ENCODE results near the gene DCAF11.
A peak's percentile ranks its signal among the peaks of the same experiment; 100 is the strongest.

Gene DCAF11

DNA sequence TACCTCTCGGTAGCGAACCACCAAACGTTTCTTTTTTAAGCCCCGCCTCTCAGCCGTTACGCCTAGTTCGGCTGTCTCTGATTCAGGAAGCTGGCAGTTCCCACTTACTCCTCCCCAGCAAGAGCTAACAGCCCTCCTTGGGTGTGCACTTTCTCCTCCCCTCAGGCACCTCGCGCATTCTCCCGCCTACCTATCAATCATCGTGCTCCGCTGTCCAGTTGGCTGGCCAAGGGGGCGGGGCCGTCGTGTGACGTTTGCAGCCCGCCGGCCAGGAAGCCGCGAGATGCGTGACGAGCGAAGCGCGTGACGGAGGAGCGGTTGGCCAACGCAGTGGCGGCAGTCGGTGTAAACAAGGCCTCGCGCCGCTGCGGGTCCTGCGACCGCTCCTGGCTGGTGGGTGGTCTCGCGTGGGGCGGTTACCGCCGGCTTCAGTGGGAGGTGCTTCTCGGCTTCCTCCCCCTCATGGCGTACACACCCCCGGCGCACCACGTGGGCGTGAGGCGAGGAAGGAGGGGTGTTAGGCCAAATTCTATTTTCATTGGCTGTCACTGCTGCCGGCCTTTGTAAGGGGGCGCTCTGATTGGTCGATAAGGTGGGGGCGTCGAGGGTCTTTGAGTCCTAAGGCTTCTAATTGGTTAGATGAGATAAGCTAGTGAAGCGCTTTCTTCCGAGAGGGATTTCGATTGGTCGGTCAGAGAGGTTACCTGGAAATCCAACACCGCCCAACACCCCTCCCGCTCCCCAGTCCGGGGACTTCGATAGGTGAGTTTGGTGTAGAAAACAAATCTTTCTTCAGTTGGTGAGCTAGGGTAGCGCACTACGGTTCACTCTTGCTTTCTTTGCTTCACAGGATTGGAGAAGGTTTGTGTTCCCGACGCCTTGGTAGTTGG, at the start of gene DCAF11, which contains the start of gene NRL:
DCAF11 (plus strand) TSS at position 246 of the 890 bp plus-strand sequence. CDS start 818 bp downstream, outside the sequence.
NRL (minus strand) TSS at position 418 of the 890 bp plus-strand sequence. CDS start 32,101 bp downstream, outside the sequence.
- DNase-seq, result peak; percentile 81

DNA sequence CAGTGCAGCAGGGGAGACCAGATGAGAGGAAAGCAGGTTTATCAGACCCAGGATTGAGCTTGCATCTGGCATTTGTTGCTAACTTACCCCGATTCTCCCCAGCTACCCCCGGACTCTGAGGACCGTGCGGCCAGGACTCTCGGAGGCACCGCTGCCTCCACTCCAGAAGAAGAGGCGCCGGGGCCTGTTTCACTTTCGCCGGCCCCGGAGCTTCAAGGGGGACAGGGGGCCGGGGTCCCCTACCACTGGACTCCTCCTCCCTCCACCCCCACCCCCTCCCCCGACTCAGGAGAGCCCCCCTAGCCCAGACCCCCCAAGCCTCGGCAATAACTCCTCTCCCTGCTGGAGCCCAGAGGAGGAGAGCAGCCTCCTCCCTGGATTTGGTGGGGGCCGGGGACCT, 49.7 kb upstream of the DCAF11 start:
- no peak for DNase-seq

DNA sequence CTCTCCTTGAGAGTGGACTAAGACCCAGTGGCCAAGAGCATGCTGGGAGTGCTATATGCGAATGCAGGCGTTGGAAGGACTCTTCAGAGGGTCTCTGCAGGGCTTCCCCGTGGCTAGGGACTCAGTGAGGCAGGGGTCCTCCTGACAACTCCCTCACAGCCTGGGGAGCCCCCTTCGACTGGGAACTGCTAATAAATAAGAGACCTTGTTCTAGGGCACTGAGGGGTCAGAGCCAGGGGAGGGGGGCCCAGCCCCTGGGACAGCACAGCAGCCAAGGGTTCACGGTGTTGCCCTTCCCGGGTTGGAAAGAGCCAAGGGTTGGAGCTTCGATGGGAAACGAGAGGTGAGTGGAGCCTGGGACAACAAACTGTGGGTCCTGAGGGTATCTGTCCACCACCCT, 49.2 kb upstream of the DCAF11 start:
- no peak for DNase-seq

- no peak for DNase-seq
Measured at GRCh38 chr14:24066496-24067132, 48.0 kb upstream of the DCAF11 start.

GRCh38 chr14:24067133-24068082, 47.2 kb upstream of the DCAF11 start:
- DNase-seq, result no peak

DNA sequence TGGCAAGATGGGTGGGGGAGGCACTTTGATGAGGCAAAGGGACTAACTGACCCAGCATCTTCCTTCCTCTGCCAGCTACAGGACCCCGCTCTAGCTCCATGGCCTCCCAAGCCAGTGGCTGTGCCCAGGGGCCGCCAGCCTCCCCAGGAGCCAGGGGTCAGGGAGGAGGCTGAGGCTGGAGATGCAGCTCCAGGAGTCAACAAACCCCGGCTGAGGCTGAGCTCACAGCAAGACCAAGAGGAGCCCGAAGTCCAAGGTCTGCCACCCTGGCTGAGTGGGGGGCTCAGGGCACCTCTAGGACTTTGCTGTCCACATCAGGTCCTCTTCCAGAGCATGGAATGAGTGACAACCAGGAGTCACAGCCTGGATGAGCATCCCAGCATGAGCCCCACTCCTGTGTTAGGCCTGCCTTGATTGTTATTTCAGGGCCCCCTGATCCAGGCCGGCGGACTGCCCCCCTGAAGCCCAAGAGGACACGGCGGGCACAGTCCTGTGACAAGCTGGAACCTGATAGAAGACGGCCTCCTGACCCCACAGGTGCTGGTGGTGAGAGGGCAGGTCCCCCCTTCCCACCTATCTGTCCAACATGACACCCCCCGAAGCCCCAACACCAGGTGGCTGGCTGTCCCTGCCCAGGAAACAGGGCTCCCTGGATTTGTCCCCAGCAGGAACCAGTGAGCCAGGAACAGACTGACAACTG, 45.7 kb upstream of the DCAF11 start:
- DNase-seq, result no peak

GRCh38 chr14:24069411-24069735, 45.2 kb upstream of the DCAF11 start:
- DNase-seq, result no peak

DNA sequence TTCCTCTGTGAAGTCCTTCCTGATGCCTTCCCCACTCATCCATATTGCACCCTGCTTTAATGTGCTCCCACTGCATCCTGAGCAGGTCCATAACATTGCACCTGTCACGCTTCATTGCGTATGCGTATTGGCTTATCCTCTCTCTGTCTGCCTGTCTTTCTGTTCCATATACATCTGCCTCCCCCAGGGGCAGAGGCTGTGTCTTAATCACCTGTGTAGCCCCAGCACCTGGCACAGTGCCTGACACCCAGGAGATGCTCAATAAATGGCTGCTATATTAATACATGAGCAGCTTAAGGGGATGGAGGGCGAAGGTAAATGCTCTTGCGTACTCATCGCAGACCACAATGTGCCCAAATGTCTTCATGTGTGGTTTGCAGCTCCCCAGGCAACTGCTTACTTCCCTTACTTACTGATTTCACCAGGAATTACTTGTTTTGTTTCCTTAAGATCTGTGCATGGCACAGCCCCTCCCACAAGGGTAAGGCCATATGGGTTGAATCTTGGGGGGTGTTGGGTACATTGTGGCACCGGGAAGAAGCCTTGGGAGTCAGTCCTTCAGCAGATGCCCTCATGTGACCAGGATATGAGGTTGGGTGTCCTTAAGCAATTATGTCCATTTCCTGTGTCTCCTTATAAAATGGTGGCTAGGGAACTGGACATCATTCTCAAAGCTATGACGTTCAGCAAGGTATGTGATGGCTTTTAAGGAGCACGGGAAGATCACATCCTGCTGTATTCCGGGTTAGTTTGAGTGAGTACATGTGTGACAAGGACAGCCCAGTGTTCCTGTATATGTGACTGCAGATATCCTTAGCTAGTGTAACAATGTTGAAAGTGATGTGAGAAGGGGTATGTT, 44.1 kb upstream of the DCAF11 start:
- no peak for DNase-seq

DNA sequence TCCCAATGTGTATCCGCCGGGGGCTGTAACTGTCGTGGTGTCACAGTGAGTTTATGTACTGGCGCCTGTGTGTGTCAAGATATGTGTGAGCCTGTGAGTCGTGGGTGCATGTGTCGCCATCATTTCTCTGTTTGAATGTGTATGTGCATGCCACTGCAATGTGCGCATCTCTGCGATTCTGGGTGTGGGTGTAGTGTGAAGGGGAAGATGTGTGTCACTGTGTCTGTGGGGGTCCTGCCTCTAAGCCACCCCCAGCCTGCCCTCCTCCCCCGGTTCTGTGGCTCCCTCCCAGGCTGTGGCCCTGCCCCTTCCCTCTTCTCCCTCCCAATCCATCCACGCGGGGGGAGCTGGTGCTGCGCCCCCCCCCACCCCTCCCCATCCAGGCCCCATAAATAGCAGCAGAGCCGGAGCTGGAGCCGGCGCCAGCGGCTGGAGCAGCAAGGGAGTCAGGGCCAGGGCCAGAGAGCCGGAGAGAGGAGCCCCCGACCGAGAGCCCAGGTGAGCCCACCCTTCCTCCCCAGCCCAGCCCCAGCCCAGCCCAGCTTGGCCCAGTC, 43.4 kb upstream of the DCAF11 start, which contains the start of gene CPNE6:
CPNE6 (plus strand) TSS at position 419 of the 554 bp plus-strand sequence. CDS start 1,375 bp downstream, outside the sequence.
- no peak for DNase-seq

DNA sequence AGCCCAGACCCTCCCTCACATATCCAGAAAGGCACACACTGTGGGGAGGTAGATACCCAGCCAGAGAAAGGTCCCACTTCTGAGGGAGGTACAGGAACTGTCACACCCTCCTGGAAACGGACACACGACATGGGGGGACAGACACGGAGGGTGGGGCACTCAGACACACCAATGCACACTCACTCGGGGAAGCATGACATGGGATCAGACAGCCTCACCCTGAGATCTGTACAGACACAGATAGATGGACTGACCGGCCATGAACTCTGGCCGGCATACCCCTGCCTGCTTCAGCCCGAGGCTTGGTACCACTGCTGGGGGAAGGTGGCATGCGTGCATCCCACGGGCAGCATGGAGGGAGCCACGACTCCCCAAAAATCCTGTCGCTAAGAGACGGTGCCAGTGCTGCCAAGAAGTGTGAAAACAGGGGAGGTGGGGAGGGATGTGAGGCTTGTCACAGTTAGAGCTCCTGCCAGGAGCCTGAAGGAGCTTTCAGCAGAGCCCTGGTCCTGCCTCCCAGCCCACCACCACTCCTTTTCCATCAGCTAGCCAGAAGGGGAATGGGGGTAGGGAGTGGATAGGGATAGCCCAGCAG, 42.6 kb upstream of the DCAF11 start:
- DNase-seq, result no peak

DNA sequence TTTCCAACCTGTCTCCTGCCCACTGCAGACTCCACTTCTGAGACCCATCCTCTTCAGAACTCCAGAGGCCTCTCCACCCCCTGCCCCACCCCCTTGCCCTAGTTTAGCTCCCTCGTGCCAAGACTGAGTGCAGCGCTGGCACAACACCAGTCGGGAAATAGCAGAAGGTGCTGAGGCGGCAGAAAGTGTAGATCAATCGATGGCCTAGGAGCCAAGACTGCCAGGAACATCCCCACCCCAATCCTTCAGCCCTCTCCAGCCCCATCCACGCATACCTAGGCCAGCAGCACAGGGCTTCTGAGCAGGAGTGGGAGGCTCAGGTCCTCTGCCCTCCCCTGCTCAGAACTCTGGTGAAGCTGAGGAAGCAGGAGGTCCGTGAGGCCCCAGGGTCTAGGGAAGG, 42.1 kb upstream of the DCAF11 start:
- DNase-seq, result no peak

- DNase-seq, result no peak
Measured at GRCh38 chr14:24072881-24073877, 41.4 kb upstream of the DCAF11 start.

GRCh38 chr14:24074625-24075484, 39.7 kb upstream of the DCAF11 start:
- DNase-seq, result no peak

DNA sequence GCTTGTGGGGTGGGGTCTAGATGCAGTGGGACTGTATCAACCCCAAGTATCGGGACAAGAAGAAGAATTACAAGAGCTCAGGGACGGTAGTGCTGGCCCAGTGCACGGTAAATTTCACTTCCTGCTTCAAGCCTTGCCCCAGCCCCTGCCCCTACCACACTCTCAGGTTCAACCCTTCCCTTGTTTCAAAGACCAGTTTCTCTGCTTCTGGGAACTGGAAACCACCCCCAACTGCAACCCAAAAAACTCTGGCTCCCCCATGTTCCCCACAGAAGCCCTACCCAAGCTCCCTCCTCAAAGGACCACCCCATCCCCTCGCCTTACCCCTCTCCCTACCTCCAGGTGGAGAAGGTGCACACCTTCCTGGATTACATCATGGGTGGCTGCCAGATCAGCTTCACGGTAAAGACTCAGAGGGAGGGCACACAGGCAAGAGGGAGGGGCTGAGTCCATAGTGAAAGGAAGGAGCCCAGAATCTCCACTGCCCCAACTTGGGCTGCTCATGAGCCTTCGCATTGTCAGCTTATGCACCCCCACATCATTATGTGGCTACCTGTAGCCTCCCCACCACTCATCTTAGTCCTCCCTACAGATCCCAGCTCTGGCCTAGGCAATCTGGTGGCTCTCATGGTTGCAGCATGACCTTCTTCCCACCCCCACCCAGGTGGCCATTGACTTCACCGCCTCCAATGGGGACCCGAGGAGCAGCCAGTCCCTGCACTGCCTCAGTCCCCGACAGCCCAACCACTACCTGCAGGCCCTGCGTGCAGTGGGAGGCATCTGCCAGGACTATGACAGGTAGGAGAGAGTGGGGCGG, 38.9 kb upstream of the DCAF11 start:
- DNase-seq, result no peak

DNA sequence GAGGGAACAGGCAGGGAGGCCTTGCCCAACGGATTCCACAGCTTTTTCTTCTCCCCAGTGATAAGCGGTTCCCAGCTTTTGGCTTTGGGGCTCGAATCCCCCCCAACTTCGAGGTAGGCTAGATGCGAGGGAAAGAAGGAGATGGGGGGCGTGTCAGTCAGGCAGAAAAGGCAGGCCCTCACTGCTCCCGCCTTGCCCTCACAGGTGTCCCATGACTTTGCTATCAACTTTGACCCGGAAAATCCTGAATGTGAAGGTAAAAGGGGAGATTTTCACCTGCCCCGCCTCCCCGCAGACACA, 38.3 kb upstream of the DCAF11 start:
- DNase-seq, result no peak

DNA sequence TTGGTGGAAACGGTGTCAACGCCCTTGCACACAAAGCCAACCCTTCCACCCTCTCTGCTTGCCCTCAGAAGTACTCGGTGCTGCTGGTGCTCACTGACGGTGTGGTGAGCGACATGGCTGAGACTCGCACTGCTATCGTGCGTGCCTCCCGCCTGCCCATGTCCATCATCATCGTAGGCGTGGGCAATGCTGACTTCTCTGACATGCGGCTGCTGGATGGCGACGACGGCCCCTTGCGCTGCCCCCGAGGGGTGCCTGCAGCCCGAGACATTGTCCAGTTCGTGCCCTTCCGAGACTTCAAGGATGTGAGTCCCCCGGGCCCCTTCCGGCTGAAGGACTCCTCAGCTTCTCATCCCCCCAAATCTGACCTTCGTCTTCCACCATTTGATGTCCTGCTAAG, 37.5 kb upstream of the DCAF11 start:
- DNase-seq, result no peak

- no peak for DNase-seq
Measured at GRCh38 chr14:24078146-24078545, 36.4 kb upstream of the DCAF11 start.

Measured in 8988T (cell line).